ENCODE measurements around the gene APC.

GRCh38 chr5:112876362-112876761, 138.7 kb downstream of the APC start:
- no peak for TF ChIP-seq EZH2 (IDR thresholded peaks at IDR 0.05)
- no peak for TF ChIP-seq POLR2AphosphoS5 (IDR thresholded peaks at IDR 0.05; ENCODE audit: borderline replicate concordance, low read depth, low read length)
- no peak for TF ChIP-seq FOXP2 (optimal IDR thresholded peaks at IDR 0.05; ENCODE audit: control extremely low read depth, extremely low read length, insufficient read depth)

Measured in SK-N-MC (cell line).